ENCODE data around the gene PTPRJ. TPM values are rescaled to one million over a fixed set of nuclear protein-coding genes. Genes with fewer than 3 reads are reported as not detected.

The PTPRJ gene
- total RNA-seq, 6 experiments from 2014 or later = 15.7 to 20.8 (median 19.2) TPM

GRCh38 chr11:48000432-48000831 is 20.1 kb downstream of the PTPRJ start:
- TF ChIP-seq, protein P1, sequence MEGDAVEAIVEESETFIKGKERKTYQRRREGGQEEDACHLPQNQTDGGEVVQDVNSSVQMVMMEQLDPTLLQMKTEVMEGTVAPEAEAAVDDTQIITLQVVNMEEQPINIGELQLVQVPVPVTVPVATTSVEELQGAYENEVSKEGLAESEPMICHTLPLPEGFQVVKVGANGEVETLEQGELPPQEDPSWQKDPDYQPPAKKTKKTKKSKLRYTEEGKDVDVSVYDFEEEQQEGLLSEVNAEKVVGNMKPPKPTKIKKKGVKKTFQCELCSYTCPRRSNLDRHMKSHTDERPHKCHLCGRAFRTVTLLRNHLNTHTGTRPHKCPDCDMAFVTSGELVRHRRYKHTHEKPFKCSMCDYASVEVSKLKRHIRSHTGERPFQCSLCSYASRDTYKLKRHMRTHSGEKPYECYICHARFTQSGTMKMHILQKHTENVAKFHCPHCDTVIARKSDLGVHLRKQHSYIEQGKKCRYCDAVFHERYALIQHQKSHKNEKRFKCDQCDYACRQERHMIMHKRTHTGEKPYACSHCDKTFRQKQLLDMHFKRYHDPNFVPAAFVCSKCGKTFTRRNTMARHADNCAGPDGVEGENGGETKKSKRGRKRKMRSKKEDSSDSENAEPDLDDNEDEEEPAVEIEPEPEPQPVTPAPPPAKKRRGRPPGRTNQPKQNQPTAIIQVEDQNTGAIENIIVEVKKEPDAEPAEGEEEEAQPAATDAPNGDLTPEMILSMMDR (IDR thresholded peaks at IDR 0.05) = no peak
- H3K27me3 Mint-ChIP-seq (ENCODE audit: insufficient read depth) = peaks cover 2% of the 10 kb centered on the region; the same call in 1 of the 2 replicates
- no peaks in the 10 kb centered on the region for H3K36me3 Mint-ChIP-seq (ENCODE audit: low read depth)
- peak overlapping the region; percentile 29; the same call in 1 of the 2 replicates for H3K27ac Mint-ChIP-seq
- H3K9me3 Mint-ChIP-seq = no peaks in the 10 kb centered on the region
- H3K4me3 Mint-ChIP-seq = no peak overlapping the region
- peaks cover 63% of the 10 kb centered on the region for H3K4me1 Mint-ChIP-seq (ENCODE audit: low read depth)
- no peak for DNase-seq

DNA sequence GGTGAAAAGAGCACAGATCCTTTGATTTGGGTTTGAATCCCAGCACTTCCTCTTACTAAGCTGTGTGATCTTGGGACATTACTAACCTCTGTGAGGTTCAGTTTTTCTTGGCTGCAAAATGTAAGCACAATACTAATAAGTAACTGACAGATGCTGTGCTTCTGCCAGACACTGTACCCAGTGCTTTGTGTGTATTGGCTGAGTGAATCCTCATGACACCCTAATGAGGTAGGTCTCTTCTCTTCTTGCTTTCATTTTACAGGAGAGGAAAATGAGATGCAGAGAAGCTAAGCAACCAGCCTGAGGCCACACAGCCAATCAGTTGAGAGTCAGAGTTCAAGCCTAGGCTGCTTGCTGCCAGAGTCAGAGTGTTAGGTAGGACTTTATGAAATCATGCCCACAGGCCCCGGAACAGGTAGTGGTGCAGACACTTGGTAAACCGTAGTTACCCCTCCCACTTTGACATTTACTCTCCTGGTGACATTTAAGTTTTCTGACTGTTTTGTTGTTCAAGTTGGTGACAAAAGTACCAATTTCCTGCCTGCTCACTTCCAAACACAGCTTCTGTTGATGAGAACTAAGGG is 21.2 kb downstream of the PTPRJ start:
- H3K9me3 Mint-ChIP-seq = no peaks in the 10 kb centered on the region
- DNase-seq = peak; percentile 71
- TF ChIP-seq, protein P1 (IDR thresholded peaks at IDR 0.05) = no peak
- no peaks in the 10 kb centered on the region for H3K36me3 Mint-ChIP-seq (ENCODE audit: low read depth)
- peak overlapping the region; percentile 79 for H3K27ac Mint-ChIP-seq
- no peaks in the 10 kb centered on the region for H3K27me3 Mint-ChIP-seq (ENCODE audit: insufficient read depth)
- H3K4me3 Mint-ChIP-seq = no peak overlapping the region; the same call in 1 of the 2 replicates
- peaks cover 72% of the 10 kb centered on the region for H3K4me1 Mint-ChIP-seq (ENCODE audit: low read depth)

GRCh38 chr11:48002561-48002960 is 22.2 kb downstream of the PTPRJ start:
- Mint-ChIP-seq H3K27ac (peak overlapping the region; percentile 43; the same call in 1 of the 2 replicates), H3K4me1 (ENCODE audit: low read depth) (peaks cover 70% of the 10 kb centered on the region), H3K9me3 (no peaks in the 10 kb centered on the region), H3K4me3 (no peak overlapping the region), H3K27me3 (ENCODE audit: insufficient read depth) (no peaks in the 10 kb centered on the region), H3K36me3 (ENCODE audit: low read depth) (peaks cover 2% of the 10 kb centered on the region; the same call in 1 of the 2 replicates)
- TF ChIP-seq, protein P1 (IDR thresholded peaks at IDR 0.05) = no peak
- DNase-seq = no peak

GRCh38 chr11:48003926-48004325 is 23.6 kb downstream of the PTPRJ start:
- Mint-ChIP-seq H3K27ac (no peak overlapping the region), H3K4me3 (peak overlapping the region; percentile 51; the same call in 1 of the 2 replicates), H3K4me1 (ENCODE audit: low read depth) (peaks cover 65% of the 10 kb centered on the region), H3K27me3 (ENCODE audit: insufficient read depth) (no peaks in the 10 kb centered on the region), H3K9me3 (no peaks in the 10 kb centered on the region), H3K36me3 (ENCODE audit: low read depth) (peaks cover 5% of the 10 kb centered on the region; the same call in 1 of the 2 replicates)
- DNase-seq = no peak
- TF ChIP-seq, protein P1 (IDR thresholded peaks at IDR 0.05) = no peak

GRCh38 chr11:48004456-48004855 is 24.1 kb downstream of the PTPRJ start:
- DNase-seq = no peak
- H3K27ac Mint-ChIP-seq = peak overlapping the region; percentile 70
- peaks cover 60% of the 10 kb centered on the region for H3K4me1 Mint-ChIP-seq (ENCODE audit: low read depth)
- no peaks in the 10 kb centered on the region for H3K27me3 Mint-ChIP-seq (ENCODE audit: insufficient read depth)
- H3K9me3 Mint-ChIP-seq = no peaks in the 10 kb centered on the region
- H3K36me3 Mint-ChIP-seq (ENCODE audit: low read depth) = peaks cover 5% of the 10 kb centered on the region; the same call in 1 of the 2 replicates
- TF ChIP-seq, protein P1 (IDR thresholded peaks at IDR 0.05) = no peak
- H3K4me3 Mint-ChIP-seq = peak overlapping the region; percentile 51

All from HFFc6 (cell line).